HepG2 (cell line): ENCODE measurements around the gene GPR15. TPM values are rescaled to one million over a fixed set of nuclear protein-coding genes. Genes with fewer than 3 reads are reported as not detected.

Experiments
- ATAC-seq: fragments of 200-7000 bp; cut with Tn5 transposase; 3 replicates; pipeline ENCODE4 v1.9.1; 2020; ENCODE audit warnings: mild to moderate bottlenecking, moderate library complexity
- BruUV-seq: library from RNA; stranded (reverse); fragments of 400-500 nt; replicated peaks from 2 replicates; lab custom pipeline; 2021; lab: Mats Ljungman, UMichigan
- CTCF ChIA-PET: fragments of 300-600 bp; formaldehyde crosslinking; extraction: SDS; loops from one replicate; lab custom pipeline; 2021; ENCODE audit warnings: low total read pairs, inconsistent platforms, low intra/inter-chr PET ratio; lab: Yijun Ruan, JAX
- POLR2A ChIA-PET: fragments of 350-600 bp; sonication (Branson Sonifier 250); formaldehyde crosslinking; loops from one replicate; lab custom pipeline; 2020; ENCODE audit warnings: antibody characterized with exemption, inconsistent platforms; lab: Yijun Ruan, JAX
- DNase-seq: peaks from one replicate; pipeline ENCODE4 v3.0.0-alpha.2; 2015; ENCODE audit warnings: low spot score
- FAIRE-seq: peaks from 3 replicates; lab custom pipeline; 2011; peaks lifted over from hg19 to GRCh38; lab: Jason Lieb, UNC
- H2AFZ ChIP-seq: one replicate; pipeline ENCODE4 v1.6.1; 2011; ENCODE audit warnings: low read length, inconsistent platforms
- H3K27ac ChIP-seq: fragments of 300-600 bp; 3 replicates; pipeline ENCODE4 v1.8.0; 2011; ENCODE audit warnings: mixed run types, mild to moderate bottlenecking, mixed read lengths, low read length, inconsistent platforms; ENCODE audit not compliant: insufficient read depth; ENCODE audit errors: extremely low read length
- H3K27me3 ChIP-seq, 2 experiments: fragments of 200-600 bp in 1 of 2; 2 replicates in 1 of 2; 3 replicates in 1 of 2; pipeline versions ENCODE4 v1.6.0 to v1.8.0; 2011; ENCODE audit warnings: low read length in 2 of 2, mild to moderate bottlenecking in 2 of 2, moderate library complexity in 2 of 2, inconsistent platforms in 1 of 2; ENCODE audit not compliant: insufficient read depth in 2 of 2, control insufficient read depth in 1 of 2
- H3K36me3 ChIP-seq, 2 experiments: fragments of 200-600 bp in 1 of 2; replicated peaks in 1 of 2; 2 replicates in 1 of 2; 3 replicates in 1 of 2; pipeline versions ENCODE4 v1.5.1 to v1.8.0; 2011; ENCODE audit warnings: low read length in 2 of 2, inconsistent platforms in 1 of 2; ENCODE audit not compliant: insufficient read depth in 2 of 2, control insufficient read depth in 1 of 2
- H3K4me1 ChIP-seq: 2 replicates; pipeline ENCODE4 v1.5.1; 2012; ENCODE audit warnings: low read length, inconsistent platforms; ENCODE audit not compliant: insufficient read depth
- H3K4me2 ChIP-seq: 2 replicates; pipeline ENCODE4 v1.6.0; 2011; ENCODE audit warnings: low read depth, low read length, inconsistent platforms
- H3K4me3 ChIP-seq, 3 experiments: fragments of 200-600 bp in 1 of 3; sonication (generic), shearing (Covaris generic) in 1 of 3; replicated peaks in 1 of 3; 2 replicates each; pipeline ENCODE4 v1.5.1; 2011 to 2016; ENCODE audit warnings: low read length in 3 of 3, inconsistent platforms in 2 of 3, low read depth in 2 of 3, mild to moderate bottlenecking in 2 of 3, control low read depth in 1 of 3, mixed read lengths in 1 of 3; ENCODE audit not compliant: insufficient read depth in 1 of 3
- H3K79me2 ChIP-seq: one replicate; pipeline ENCODE4 v1.6.1; 2011; ENCODE audit warnings: low read length, inconsistent platforms; ENCODE audit not compliant: insufficient read depth
- H3K9ac ChIP-seq: 2 replicates; pipeline ENCODE4 v1.6.0; 2011; ENCODE audit warnings: mild to moderate bottlenecking, low read depth, low read length, inconsistent platforms; ENCODE audit not compliant: insufficient read depth
- H3K9me3 ChIP-seq: 2 replicates; pipeline ENCODE4 v1.5.1; 2012; ENCODE audit warnings: mild to moderate bottlenecking, low read length
- H4K20me1 ChIP-seq: 2 replicates; pipeline ENCODE4 v1.6.0; 2011; ENCODE audit warnings: inconsistent platforms, mild to moderate bottlenecking, low read length, moderate library complexity; ENCODE audit not compliant: insufficient read depth
- ARHGAP35 ChIP-seq: sonication (generic); formaldehyde crosslinking; IDR thresholded peaks from 2 replicates; pipeline ENCODE4 v1.9.0; 2022; ENCODE audit warnings: mild to moderate bottlenecking, inconsistent platforms, moderate library complexity, missing genetic modification reagents, borderline replicate concordance
- CEBPZ ChIP-seq: IDR thresholded peaks from 2 replicates; pipeline ENCODE4 v1.6.1; 2012; ENCODE audit warnings: low read length, improper control_type of control experiment
- FOXA1 ChIP-seq, 2 experiments: fragments of 450-650 bp in 1 of 2; sonication (generic) in 1 of 2; formaldehyde crosslinking in 1 of 2; IDR thresholded peaks; 2 replicates each; pipeline versions ENCODE4 v1.4.0 to v1.6.1; 2016 to 2020; ENCODE audit warnings: missing genetic modification reagents in 1 of 2
- JUN ChIP-seq: sonication (generic); formaldehyde crosslinking; IDR thresholded peaks from 2 replicates; pipeline ENCODE4 v1.4.0; 2020; ENCODE audit warnings: mild to moderate bottlenecking, missing genetic modification reagents
- PREB ChIP-seq: sonication (generic); formaldehyde crosslinking; IDR thresholded peaks from 2 replicates; pipeline ENCODE4 v1.4.0; 2020; ENCODE audit warnings: missing genetic modification reagents
- ZC3H4 ChIP-seq: sonication (generic); formaldehyde crosslinking; IDR thresholded peaks from 2 replicates; pipeline ENCODE4 v1.4.0; 2020; ENCODE audit warnings: missing genetic modification reagents, borderline replicate concordance
- ZNF343 ChIP-seq: sonication (generic); formaldehyde crosslinking; IDR thresholded peaks from 2 replicates; pipeline ENCODE4 v1.4.0; 2020; ENCODE audit warnings: mild to moderate bottlenecking, missing genetic modification reagents
- WGBS: methylation state at CpG from one replicate; pipeline ENCODE4 v1.1.6; 2017; ENCODE audit warnings: low lambda C conversion rate; 5-methylcytosine and 5-hydroxymethylcytosine counted together
- in situ Hi-C: cut with HindIII; loops from 2 replicates; pipeline ENCODE4 v1.10.0; 2017; ENCODE audit warnings: low pct_unique_long_range_greater_than_20kb; ENCODE audit not compliant: extremely low pct_ligation_motif_present
- intact Hi-C: fragments of 100-400 bp; cut with micrococcal nuclease; formaldehyde crosslinking; loops from one replicate; pipeline ENCODE4 v1.10.0; 2022; ENCODE audit not compliant: unreplicated experiment
- polyA plus RNA-seq, 8 experiments: library from polyadenylated mRNA; depleted of rRNA in 3 of 8; stranded (reverse) in 7 of 8; unstranded in 1 of 8; fragments of >200 nt; fragmentation: Illumina TruSeq in 4 of 8; extraction: Trizol in 4 of 8; gene quantifications; 2 replicates each; pipeline versions ENCODE4 v1.2.1 to v1.2.3, GENCODE V29; 2011 to 2016; ENCODE audit warnings: low read depth in 4 of 8, missing spikeins in 1 of 8, mixed read lengths in 1 of 8; ENCODE audit not compliant: insufficient read depth in 1 of 8
- total RNA-seq, 5 experiments: library from RNA; depleted of rRNA; stranded (reverse); fragments of >200 nt; fragmentation: Illumina TruSeq; extraction: Trizol; gene quantifications; 2 replicates each; pipeline ENCODE4 v1.2.3, GENCODE V29; 2016; ENCODE audit warnings: low read depth in 1 of 5
- TF ChIP-seq, protein P1 (sequence below): sonication (generic); formaldehyde crosslinking; IDR thresholded peaks from 2 replicates; pipeline ENCODE4 v1.5.1; 2020; ENCODE audit warnings: missing genetic modification reagents, mild to moderate bottlenecking, borderline replicate concordance
- TF ChIP-seq, protein P2 (sequence below): sonication (generic); formaldehyde crosslinking; conservative IDR thresholded peaks from 2 replicates; pipeline ENCODE4 v1.4.0; 2020; ENCODE audit warnings: missing genetic modification reagents

GPR15 gene
- total and polyA plus RNA-seq, 2 of the 13 experiments (the other 11 are each of a cell fraction or from before 2014, with no cell fraction given): not detected

DNA sequence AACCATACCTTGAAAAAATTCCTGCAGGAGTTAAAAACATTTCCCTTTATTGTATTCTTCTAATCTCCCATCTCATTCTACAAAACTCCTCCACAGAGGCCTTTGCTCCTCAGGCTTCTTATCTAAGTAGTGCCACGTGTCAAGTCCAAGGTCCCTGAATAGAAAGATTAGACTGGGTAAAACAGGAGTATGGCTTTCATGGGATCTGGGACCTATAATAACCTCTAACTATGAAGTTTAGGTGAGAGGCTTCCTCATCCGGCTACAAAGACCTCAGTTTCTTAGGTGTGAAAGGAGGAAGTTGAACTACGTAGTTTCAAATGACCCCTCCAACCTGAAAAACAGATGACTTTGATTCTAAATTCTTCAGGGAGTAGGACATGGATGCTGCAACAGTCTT, 20.0 kb downstream of the GPR15 start:
- no peak for FAIRE-seq
- H3K36me3 ChIP-seq: no peaks in the 10 kb centered on the region
- no peak for ATAC-seq
- H3K4me1 ChIP-seq: no peaks in the 10 kb centered on the region
- no peak overlapping the region for H2AFZ ChIP-seq
- H3K4me3 ChIP-seq: no peak overlapping the region
- ChIA-PET CTCF (no interaction called here), POLR2A (no interaction called here)
- H3K27me3 ChIP-seq: no peaks in the 10 kb centered on the region
- BruUV-seq: no TSS peak
- no peak for DNase-seq
- H3K79me2 ChIP-seq: no peaks in the 10 kb centered on the region
- in situ Hi-C loops (loop anchor here (25.0 kb wide), 1 partner anchor 514 kb away; the partner anchor contains the start of gene GABRR3), intact Hi-C loops (no loop called here)
- no peaks in the 10 kb centered on the region for H4K20me1 ChIP-seq
- TF ChIP-seq, protein P1, sequence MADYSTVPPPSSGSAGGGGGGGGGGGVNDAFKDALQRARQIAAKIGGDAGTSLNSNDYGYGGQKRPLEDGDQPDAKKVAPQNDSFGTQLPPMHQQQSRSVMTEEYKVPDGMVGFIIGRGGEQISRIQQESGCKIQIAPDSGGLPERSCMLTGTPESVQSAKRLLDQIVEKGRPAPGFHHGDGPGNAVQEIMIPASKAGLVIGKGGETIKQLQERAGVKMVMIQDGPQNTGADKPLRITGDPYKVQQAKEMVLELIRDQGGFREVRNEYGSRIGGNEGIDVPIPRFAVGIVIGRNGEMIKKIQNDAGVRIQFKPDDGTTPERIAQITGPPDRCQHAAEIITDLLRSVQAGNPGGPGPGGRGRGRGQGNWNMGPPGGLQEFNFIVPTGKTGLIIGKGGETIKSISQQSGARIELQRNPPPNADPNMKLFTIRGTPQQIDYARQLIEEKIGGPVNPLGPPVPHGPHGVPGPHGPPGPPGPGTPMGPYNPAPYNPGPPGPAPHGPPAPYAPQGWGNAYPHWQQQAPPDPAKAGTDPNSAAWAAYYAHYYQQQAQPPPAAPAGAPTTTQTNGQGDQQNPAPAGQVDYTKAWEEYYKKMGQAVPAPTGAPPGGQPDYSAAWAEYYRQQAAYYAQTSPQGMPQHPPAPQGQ (CRISPR knock-in tag): no peak
- TF ChIP-seq ZC3H4 (CRISPR knock-in tag) (no peak), ZNF343 (CRISPR knock-in tag) (no peak), FOXA1 (IDR thresholded peaks at IDR 0.05) (no peak), FOXA1 (CRISPR knock-in tag; IDR thresholded peaks at IDR 0.05) (no peak), ARHGAP35 (CRISPR knock-in tag) (no peak), CEBPZ (no peak), JUN (CRISPR knock-in tag) (no peak), PREB (no peak)
- TF ChIP-seq, protein P2, sequence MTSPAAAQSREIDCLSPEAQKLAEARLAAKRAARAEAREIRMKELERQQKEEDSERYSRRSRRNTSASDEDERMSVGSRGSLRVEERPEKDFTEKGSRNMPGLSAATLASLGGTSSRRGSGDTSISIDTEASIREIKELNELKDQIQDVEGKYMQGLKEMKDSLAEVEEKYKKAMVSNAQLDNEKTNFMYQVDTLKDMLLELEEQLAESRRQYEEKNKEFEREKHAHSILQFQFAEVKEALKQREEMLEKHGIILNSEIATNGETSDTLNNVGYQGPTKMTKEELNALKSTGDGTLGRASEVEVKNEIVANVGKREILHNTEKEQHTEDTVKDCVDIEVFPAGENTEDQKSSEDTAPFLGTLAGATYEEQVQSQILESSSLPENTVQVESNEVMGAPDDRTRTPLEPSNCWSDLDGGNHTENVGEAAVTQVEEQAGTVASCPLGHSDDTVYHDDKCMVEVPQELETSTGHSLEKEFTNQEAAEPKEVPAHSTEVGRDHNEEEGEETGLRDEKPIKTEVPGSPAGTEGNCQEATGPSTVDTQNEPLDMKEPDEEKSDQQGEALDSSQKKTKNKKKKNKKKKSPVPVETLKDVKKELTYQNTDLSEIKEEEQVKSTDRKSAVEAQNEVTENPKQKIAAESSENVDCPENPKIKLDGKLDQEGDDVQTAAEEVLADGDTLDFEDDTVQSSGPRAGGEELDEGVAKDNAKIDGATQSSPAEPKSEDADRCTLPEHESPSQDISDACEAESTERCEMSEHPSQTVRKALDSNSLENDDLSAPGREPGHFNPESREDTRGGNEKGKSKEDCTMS (CRISPR knock-in tag): no peak
- H3K9ac ChIP-seq: no peak overlapping the region
- WGBS: 20% methylated on average over 3 of the region's 3 CpGs
- H3K27ac ChIP-seq: no peak overlapping the region
- no peaks in the 10 kb centered on the region for H3K9me3 ChIP-seq
- no peak overlapping the region for H3K4me2 ChIP-seq
